C1 segment of cervical spinal cord (tissue), 14 donors: ENCODE results near the gene NT5E.
A peak's percentile ranks its signal among the peaks of the same experiment; 100 is the strongest.
"Not testable (repeated sequence)": the region's sequence is repeated elsewhere in the genome, so short reads cannot be mapped to it uniquely, and the experiment has no call there.

ENCODE experiments used
- DNase-seq, 14 donors: peaks; one replicate each; lab custom pipeline; 2025; lab: John Stamatoyannopoulos, UW

The NT5E gene

GRCh38 chr6:85449818-85450759, at the start of gene NT5E:
NT5E (plus strand) TSS chr6:85450083; CDS start chr6:85450140, 57 bp downstream.
- peak in 10 of 14 donors; percentile 11 to 73 (median 50) for DNase-seq

DNA sequence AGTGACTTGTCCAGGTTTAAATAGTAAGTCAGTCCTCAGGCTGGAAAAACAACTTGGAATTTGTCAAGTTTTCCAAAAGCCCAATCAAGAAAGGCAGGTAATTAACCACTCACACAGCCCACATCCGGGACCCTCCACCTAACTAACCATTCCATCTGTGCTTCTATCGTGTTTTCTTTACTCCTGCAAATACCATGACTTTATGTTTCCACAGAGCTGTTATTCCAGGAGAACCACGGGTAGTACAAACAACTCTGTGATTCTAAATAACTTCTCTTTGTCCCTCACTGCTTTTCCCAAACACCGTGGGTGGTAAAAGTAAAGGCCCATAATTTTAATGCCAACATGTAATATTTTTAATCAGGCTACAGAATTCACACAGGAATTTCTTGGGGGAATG, 49.6 kb upstream of the NT5E start:
- DNase-seq = no peak

DNA sequence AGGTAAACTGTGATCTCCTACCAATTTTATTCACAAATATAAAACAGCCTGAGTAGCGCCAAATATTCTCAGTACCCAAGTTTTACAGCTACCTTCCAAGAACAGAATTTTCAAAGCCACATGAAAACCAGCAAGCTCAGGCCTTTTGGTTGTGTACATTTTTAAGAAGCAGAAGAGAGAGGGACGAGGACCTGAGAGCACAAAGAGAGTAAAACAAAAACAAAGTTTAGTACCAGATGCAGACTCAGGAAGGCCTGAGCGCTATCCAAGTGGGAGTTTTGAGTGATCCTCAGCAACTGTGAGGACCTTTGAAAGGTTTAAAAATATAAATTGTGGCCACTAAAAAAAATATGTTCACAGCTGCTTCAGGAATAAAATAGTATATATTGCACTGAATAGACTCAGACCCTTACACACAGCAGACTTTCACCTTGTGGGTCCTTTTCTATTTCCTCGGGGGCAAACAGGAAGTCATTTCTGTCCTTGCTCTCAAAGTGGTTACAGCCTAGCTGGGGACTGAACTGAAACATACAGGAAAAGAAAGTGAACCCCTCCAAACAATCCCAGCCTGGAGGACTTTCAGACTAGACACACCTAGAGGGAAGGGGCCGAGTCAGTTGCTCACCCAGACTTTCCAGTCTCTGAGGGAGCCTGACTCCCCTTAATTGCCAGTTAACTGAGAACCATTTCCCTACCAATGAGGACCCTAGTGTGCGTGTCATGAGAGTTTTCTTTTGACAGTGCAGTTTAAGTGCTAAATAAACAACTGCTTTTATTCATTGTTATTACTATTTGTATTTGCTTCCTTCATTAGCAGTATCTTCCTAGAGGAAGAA, 48.5 kb upstream of the NT5E start:
- no peak for DNase-seq

DNA sequence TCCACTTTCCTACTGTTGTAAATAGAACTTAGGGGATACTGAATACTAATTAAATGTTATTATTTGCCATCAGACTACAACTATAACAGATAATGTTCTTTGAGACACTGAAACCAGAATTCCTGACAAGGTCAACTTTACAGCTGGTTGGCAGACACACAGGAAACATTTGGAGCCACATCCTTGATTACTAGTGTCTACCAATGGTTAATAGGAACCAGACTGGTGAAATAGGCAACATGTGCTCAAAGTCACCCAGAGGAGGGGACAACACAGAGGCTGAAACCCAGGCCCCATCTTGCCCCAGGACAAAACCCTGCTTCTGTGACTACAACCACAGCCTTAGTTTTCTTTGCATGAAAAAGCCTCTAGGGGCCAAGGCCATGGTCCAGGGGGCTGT, 47.8 kb upstream of the NT5E start:
- DNase-seq = no peak

DNA sequence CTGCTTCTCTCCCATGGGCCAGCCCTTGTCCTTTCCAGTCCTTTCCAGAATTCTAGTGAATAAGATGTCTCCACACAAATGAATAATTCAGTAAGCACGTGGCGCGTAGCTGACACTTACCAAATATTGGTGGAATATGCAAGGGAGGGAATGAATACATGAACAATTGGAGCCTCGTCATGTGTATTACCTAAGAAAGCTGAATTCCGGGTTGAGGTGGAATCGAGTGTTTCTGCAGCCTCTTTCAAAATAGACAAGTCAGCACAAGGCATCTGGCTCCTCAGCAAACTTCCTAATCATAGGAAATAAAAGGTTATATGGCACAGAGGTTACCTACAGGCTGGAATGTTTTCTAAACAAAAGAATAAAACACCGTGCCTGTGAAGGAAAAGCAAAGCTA, 47.0 kb upstream of the NT5E start:
- DNase-seq = no peak

- DNase-seq = no peak
Measured at GRCh38 chr6:85403331-85404015, 46.4 kb upstream of the NT5E start.

DNA sequence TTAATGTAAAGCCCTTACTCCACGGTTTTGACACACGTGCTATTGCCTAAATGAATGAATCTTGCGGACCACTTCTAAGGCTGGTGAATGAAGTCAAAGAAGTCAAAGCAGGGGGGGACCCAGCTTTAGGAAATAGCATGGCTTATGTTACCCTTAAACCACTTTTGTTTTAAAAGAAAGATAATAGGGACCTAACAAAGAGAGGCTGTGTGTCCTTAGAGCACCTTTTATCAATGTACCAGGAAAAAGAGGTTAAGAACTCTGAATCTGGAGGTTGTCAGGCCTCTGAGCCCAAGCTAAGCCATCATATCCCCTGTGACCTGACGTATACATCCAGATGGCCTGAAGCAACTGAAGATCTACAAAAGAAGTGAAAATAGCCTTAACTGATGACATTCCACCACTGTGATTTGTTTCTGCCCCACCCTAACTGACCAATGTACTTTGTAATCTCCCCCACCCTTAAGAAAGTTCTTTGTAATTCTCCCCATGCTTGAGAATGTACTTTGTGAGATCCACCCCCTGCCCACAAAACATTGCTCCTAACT, 45.8 kb upstream of the NT5E start:
- not testable (repeated sequence) for DNase-seq

DNA sequence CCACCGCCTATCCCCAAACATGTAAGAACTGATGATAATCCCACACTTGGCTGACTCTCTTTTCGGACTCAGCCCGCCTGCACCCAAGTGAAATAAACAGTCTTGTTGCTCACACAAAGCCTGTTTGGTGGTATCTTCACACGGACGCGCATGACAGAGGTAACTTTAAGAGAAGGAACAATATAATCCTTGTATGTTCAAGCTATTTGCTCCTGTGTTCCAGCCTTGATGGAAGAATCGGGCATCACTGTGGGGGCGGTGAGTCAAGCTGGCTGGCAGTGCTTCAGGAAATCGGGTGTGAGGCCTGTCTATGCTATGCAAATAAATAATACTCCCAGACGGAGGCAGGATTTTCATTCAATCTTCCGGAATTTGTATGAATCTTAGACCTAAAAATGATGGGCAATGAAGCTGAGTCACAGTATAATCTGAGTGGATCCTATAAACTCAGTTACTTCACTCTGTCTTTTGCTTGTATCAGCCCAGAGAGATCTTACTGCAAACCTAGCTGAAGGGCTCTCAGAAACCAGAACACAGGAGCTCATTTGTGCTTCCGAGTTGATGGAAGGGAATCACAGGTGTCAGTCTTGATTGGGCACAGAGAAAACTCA, 45.2 kb upstream of the NT5E start:
- DNase-seq = no peak

DNA sequence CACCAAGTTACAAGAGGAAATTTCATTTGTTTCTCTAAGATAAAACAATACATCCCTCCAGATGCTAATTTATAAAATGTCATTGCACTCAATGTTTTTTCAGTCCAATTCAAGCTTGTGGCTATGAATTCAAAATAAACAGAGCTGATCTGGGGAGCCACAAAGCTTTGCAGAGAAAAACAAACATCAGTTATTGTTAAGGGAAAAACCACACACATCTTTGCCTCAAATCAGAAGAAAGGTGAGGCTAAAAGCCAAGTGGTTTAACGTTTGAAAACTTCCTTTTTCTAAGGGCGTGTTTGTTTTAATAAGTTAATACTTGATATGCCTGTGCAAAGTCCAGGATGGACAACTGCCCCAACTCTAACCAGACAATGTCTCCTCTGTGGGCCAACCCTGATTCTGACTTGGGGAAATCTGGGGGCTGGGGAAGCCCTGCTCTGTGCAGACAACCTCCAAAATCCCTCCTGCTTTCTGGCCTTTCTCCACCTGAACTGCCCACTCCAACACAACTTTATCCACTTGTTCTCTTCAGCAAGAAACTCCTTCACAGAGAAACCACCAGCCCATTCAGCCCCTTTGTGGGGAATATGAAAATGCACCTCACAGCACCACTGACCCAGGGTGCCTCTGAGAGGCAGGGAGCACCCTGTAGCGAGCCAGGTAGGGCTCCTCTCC, 44.6 kb upstream of the NT5E start:
- no peak for DNase-seq

- DNase-seq = no peak
Measured at GRCh38 chr6:85405853-85406198, 44.1 kb upstream of the NT5E start.

DNA sequence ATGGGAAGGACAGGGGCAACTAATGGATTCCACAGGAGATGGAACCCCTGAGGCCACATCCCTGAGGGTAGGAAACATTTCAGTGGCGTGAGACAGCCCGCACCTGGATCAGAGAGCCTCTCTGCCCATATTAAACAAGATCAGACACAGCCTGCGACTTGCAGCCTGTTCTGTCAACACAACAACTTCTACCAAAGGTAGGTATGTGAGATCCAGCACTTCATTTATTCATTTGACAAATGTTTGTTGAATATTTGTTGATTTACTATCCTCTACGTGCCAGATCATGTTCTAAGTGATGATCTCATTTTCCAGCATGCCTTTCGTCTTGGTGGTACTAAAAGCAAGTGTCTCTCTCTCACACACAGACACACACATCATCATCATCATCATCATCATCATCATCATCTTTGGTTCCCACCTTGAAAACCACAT, 43.2 kb upstream of the NT5E start:
- DNase-seq = no peak

DNA sequence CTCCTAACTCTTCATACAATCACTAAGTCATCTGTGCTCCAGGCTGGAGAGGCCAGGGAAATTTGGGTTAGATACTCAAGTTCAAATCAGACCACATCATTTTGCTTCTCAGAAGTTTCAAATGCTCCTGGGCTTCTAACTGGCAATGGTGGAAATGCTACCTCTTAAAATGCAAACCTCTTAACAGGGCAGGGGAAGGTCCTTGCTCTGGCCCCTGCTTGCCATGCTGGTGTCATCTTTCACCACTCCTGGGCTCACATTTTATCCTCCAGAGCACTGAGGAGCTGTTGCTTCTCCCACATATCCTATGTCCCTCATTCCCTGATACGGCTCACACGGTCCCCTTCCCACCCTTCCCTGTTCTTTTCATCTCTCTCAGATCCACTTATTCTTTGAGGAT, 41.8 kb upstream of the NT5E start:
- no peak for DNase-seq

GRCh38 chr6:85412911-85413430, 36.9 kb upstream of the NT5E start:
- DNase-seq = no peak

GRCh38 chr6:85416049-85416448, 33.8 kb upstream of the NT5E start:
- no peak for DNase-seq

DNA sequence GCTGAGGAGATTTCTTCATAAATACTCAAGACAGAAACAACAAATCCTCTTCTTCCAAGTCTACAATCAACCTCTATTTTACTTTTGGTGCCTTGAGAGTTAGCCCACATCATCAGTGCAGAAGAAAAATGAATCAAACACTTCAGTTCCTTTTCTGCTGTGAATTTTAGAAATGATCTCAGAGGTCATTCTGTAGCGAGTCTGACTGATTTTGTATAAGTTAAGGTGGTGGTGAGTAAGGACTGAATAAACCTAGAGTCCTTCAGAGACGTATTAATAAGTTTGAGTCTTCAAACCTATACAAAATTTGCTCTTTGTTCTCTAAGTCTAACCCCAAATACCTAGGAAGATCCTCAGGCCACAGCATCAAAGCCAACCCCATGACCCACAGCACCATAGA, 33.1 kb upstream of the NT5E start:
- DNase-seq = no peak

- DNase-seq = no peak
Measured at GRCh38 chr6:85417336-85417735, 32.5 kb upstream of the NT5E start.

GRCh38 chr6:85418059-85418458, 31.8 kb upstream of the NT5E start:
- no peak for DNase-seq

DNA sequence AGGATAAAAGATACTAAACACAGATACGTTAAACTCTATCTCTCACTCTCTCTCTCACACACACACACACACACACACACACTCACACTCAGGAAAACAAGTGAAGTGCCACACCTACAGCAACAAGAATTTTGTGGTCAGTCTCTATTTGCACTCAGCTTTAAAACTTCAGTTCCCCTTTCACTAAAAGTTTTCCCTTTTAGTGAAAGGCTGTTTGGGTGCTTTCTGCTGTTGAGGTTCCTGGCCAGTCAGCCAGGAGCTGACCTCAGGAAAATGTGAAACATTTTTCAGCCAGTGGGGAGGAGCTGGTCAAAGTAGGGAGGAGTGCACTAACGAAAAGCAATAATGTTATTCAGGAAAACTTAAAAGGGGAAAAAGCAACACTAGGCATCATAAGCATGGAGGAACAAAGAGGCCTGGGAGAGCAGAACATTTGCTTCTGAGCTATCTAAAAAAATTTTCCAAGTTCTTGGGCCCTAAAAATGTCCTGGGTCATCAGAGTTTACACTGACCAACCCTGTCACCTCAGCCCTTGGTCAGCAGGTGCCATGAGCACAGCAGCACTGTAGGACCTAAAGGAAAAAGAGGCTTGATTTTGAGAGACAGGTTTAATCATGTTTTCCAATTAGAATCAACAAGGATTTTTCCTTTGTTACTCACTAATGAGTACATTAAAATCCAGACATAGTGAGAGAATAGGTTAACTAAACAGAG, 30.7 kb upstream of the NT5E start:
- DNase-seq = no peak

GRCh38 chr6:85420551-85420950, 29.3 kb upstream of the NT5E start:
- DNase-seq = no peak

DNA sequence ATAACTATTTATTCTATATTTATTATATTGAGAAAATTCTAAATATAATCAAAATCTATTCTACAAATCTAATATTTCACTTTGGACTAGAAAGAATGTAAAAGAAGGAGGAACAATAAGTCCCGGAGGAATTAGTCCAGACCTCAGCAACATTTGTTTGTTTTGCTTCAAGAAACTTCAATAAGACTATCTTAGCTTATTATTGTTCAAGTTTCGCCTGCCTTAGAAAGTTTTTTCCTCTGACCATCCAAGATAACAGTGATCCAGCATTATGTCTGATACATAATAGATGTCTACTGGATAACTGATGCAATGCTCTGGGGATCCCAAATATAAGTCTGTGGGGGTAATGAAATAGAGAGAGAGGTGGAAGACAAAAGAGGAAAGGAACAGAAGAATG, 28.7 kb upstream of the NT5E start:
- DNase-seq = no peak
